ENCODE results near the gene DGKB. TPM values are rescaled to one million over a fixed set of nuclear protein-coding genes. Genes with fewer than 3 reads are reported as not detected.

Gene DGKB
- total RNA-seq, 4 donors from 2014 or later: 0.78 to 2.5 (median 1.5) TPM

- Histone ChIP-seq H3K9me3 (peaks cover 0 to 2% (median 0%) of the 10 kb centered on the region in 4 donors), H3K4me1 (no peaks in the 10 kb centered on the region), H3K27me3 (no peaks in the 10 kb centered on the region), H3K36me3 (no peaks in the 10 kb centered on the region), H3K27ac (no peak overlapping the region), H3K4me3 (no peak overlapping the region)
- DNase-seq (ENCODE audit: low spot score in 2 of 2): no peak
- TF ChIP-seq, protein P1, sequence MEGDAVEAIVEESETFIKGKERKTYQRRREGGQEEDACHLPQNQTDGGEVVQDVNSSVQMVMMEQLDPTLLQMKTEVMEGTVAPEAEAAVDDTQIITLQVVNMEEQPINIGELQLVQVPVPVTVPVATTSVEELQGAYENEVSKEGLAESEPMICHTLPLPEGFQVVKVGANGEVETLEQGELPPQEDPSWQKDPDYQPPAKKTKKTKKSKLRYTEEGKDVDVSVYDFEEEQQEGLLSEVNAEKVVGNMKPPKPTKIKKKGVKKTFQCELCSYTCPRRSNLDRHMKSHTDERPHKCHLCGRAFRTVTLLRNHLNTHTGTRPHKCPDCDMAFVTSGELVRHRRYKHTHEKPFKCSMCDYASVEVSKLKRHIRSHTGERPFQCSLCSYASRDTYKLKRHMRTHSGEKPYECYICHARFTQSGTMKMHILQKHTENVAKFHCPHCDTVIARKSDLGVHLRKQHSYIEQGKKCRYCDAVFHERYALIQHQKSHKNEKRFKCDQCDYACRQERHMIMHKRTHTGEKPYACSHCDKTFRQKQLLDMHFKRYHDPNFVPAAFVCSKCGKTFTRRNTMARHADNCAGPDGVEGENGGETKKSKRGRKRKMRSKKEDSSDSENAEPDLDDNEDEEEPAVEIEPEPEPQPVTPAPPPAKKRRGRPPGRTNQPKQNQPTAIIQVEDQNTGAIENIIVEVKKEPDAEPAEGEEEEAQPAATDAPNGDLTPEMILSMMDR (IDR thresholded peaks at IDR 0.05): no peak
- TF ChIP-seq EP300 (IDR thresholded peaks at IDR 0.05) (no peak), POLR2A (IDR thresholded peaks at IDR 0.05) (no peak)
- 80 to 84% methylated on average over 1 of the region's 1 CpG for WGBS, 2 donors
Measured at GRCh38 chr7:14294637-14295036, 607.9 kb downstream of the DGKB start.

DNA sequence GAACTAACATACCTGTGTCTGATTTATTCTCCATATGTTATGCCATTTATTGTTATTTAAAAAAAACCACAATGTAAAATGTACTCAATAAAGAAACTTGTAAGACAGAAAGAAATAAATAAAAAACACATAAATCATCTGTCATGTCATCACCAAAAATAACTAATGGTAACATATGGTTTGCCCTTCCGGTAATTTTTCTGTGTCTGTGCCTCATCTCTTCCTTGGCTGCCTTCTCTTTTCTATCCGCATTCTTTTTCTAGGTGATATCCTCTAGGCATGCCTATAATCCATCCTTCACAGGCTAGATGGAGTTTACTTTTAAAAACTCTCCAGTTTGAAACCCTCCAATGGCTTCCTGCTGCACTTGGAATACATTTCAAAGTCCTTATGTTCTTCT is 609.1 kb downstream of the DGKB start:
- DNase-seq (ENCODE audit: low spot score in 2 of 2): no peak
- H3K4me1 ChIP-seq: no peaks in the 10 kb centered on the region
- H3K27ac ChIP-seq: no peak overlapping the region
- peaks cover 0 to 2% (median 0%) of the 10 kb centered on the region in 4 donors for H3K9me3 ChIP-seq
- no peak overlapping the region for H3K4me3 ChIP-seq
- H3K36me3 ChIP-seq: no peaks in the 10 kb centered on the region
- no peaks in the 10 kb centered on the region for H3K27me3 ChIP-seq
- 86 to 89% methylated on average over 2 of the region's 2 CpGs for WGBS, 2 donors
- TF ChIP-seq POLR2A (IDR thresholded peaks at IDR 0.05): no peak
- no peak for TF ChIP-seq EP300 (IDR thresholded peaks at IDR 0.05)
- TF ChIP-seq, protein P1 (IDR thresholded peaks at IDR 0.05): no peak

DNA sequence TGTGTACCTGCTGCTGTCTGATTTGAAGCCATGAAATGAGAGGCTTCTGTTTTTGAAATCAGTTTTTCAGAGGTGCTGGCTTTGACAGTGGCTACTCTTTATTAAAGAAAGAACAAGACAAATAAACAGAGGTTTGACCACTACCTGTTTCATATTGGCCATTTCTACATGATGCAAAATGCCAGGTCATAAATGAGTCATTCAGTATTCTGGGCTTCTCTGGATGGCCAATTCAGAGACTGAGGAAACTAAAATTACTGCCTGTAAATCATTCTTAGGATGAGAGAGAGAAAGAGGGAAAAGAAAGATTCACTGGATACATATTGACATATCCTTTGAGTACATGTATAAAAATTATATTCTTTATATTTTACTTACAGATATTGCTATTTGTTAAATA is 609.8 kb downstream of the DGKB start:
- no peak overlapping the region for H3K27ac ChIP-seq
- no peak for DNase-seq (ENCODE audit: low spot score in 2 of 2)
- H3K27me3 ChIP-seq: no peaks in the 10 kb centered on the region
- H3K4me1 ChIP-seq: no peaks in the 10 kb centered on the region
- no peak for TF ChIP-seq POLR2A (IDR thresholded peaks at IDR 0.05)
- TF ChIP-seq, protein P1 (IDR thresholded peaks at IDR 0.05): no peak
- no peak for TF ChIP-seq EP300 (IDR thresholded peaks at IDR 0.05)
- H3K4me3 ChIP-seq: no peak overlapping the region
- no peaks in the 10 kb centered on the region for H3K36me3 ChIP-seq
- H3K9me3 ChIP-seq: peaks cover 0 to under 1% (median 0%) of the 10 kb centered on the region in 4 donors

- Histone ChIP-seq H3K36me3 (no peaks in the 10 kb centered on the region), H3K4me1 (no peaks in the 10 kb centered on the region), H3K4me3 (no peak overlapping the region), H3K9me3 (no peaks in the 10 kb centered on the region), H3K27ac (no peak overlapping the region), H3K27me3 (no peaks in the 10 kb centered on the region)
- no peak for DNase-seq (ENCODE audit: low spot score in 2 of 2)
- TF ChIP-seq, protein P1 (IDR thresholded peaks at IDR 0.05): no peak
Measured at GRCh38 chr7:14289957-14290356, 612.6 kb downstream of the DGKB start.

DNA sequence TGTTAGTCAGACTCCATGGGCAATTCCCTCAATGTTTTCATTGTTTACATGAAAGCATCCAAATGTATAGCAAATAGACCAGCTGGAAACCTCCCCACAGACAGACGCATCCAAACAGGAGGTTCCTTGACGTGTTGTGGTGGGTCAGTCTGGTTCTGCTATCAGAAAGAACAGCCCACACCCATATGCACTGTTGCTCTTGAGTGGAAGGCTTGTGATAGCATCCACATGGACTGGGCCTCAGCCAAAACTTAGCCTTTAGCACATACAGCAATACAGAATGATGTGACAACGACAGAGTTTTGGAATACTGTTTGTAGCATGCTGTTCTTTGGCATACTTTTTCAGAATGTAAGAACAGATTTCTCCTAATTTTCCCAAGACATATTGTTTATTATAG is 613.9 kb downstream of the DGKB start:
- Histone ChIP-seq H3K9me3 (no peaks in the 10 kb centered on the region), H3K4me1 (no peaks in the 10 kb centered on the region), H3K27ac (no peak overlapping the region), H3K36me3 (no peaks in the 10 kb centered on the region), H3K4me3 (no peak overlapping the region), H3K27me3 (no peaks in the 10 kb centered on the region)
- 44 to 45% methylated on average over 3 of the region's 3 CpGs for WGBS, 2 donors
- TF ChIP-seq EP300 (IDR thresholded peaks at IDR 0.05): no peak
- TF ChIP-seq, protein P1 (IDR thresholded peaks at IDR 0.05): no peak
- TF ChIP-seq POLR2A (IDR thresholded peaks at IDR 0.05): no peak
- no peak for DNase-seq (ENCODE audit: low spot score in 2 of 2)
